HEK293 (cell line): ENCODE measurements around the gene CUZD1.
A peak's percentile ranks its signal among the peaks of the same experiment; 100 is the strongest.
"Not testable (repeated sequence)": the region's sequence is repeated elsewhere in the genome, so short reads cannot be mapped to it uniquely, and the experiment has no call there.

Experiments
- CTCF ChIA-PET: fragments of 350-600 bp; formaldehyde crosslinking; extraction: SDS; loops from one replicate; lab custom pipeline; 2021; ENCODE audit warnings: antibody characterized with exemption; lab: Yijun Ruan, JAX
- POLR2A ChIA-PET: fragments of 300-600 bp; formaldehyde crosslinking; extraction: SDS; loops from one replicate; lab custom pipeline; 2020; ENCODE audit warnings: antibody characterized with exemption, inconsistent platforms; lab: Yijun Ruan, JAX
- H3K27ac ChIP-seq: fragments of 200-500 bp; sonication (Bioruptor generic); 2 replicates; pipeline ENCODE4 v1.5.1; 2014; ENCODE audit warnings: low read depth, low read length, control low read depth, inconsistent platforms; ENCODE audit errors: extremely low read depth
- H3K36me3 ChIP-seq, 2 experiments: fragments of 200-500 bp in 1 of 2; sonication (Bioruptor generic) in 1 of 2; 1 replicate in 1 of 2; 2 replicates in 1 of 2; pipeline ENCODE4 v1.5.1; 2014 to 2017; ENCODE audit warnings: inconsistent platforms in 2 of 2, low read length in 2 of 2; ENCODE audit not compliant: control insufficient read depth in 2 of 2, insufficient read depth in 1 of 2
- H3K4me1 ChIP-seq: fragments of 200-500 bp; sonication (Bioruptor generic); 2 replicates; pipeline ENCODE4 v1.5.1; 2014; ENCODE audit warnings: mild to moderate bottlenecking, low read length, inconsistent platforms; ENCODE audit not compliant: control insufficient read depth, insufficient read depth
- H3K4me3 ChIP-seq: 2 replicates; pipeline ENCODE4 v1.5.1; 2011; ENCODE audit warnings: low read depth, mild to moderate bottlenecking, control low read depth, low read length, moderate library complexity
- H3K9me3 ChIP-seq: fragments of 200-500 bp; sonication (Bioruptor generic); 2 replicates; pipeline ENCODE4 v1.5.1; 2014; ENCODE audit warnings: low read depth, low read length, inconsistent platforms; ENCODE audit not compliant: control insufficient read depth, insufficient read depth
- BCL11B ChIP-seq: fragments of 450-650 bp; formaldehyde crosslinking; IDR thresholded peaks from 2 replicates; pipeline ENCODE4 v1.5.1; 2016; ENCODE audit warnings: low read depth, missing biosample characterization, missing genetic modification characterization
- EGR2 ChIP-seq: fragments of 450-650 bp; formaldehyde crosslinking; IDR thresholded peaks from 2 replicates; pipeline ENCODE4 v1.5.1; 2016; ENCODE audit warnings: low read depth, missing biosample characterization, missing genetic modification characterization
- GFI1B ChIP-seq: fragments of 450-650 bp; formaldehyde crosslinking; IDR thresholded peaks from 2 replicates; pipeline ENCODE4 v1.5.1; 2016; ENCODE audit warnings: missing biosample characterization, missing genetic modification characterization
- GLIS1 ChIP-seq: fragments of 450-650 bp; formaldehyde crosslinking; IDR thresholded peaks from 2 replicates; pipeline ENCODE4 v1.5.1; 2016; ENCODE audit warnings: missing biosample characterization, missing genetic modification characterization
- HOXA7 ChIP-seq: sonication (generic); formaldehyde crosslinking; IDR thresholded peaks from 2 replicates; pipeline ENCODE4 v1.8.1; 2022; ENCODE audit warnings: missing genetic modification reagents, borderline replicate concordance
- SP7 ChIP-seq: fragments of 450-650 bp; formaldehyde crosslinking; IDR thresholded peaks from 2 replicates; pipeline ENCODE4 v1.5.1; 2016; ENCODE audit warnings: missing biosample characterization, missing genetic modification characterization
- YY2 ChIP-seq: fragments of 450-650 bp; formaldehyde crosslinking; IDR thresholded peaks from 2 replicates; pipeline ENCODE4 v1.5.1; 2016; ENCODE audit warnings: missing biosample characterization, missing genetic modification characterization
- ZFHX2 ChIP-seq: fragments of 450-650 bp; formaldehyde crosslinking; conservative IDR thresholded peaks from 2 replicates; pipeline ENCODE4 v1.5.1; 2016; ENCODE audit warnings: missing biosample characterization, missing genetic modification characterization
- ZFP37 ChIP-seq: fragments of 450-650 bp; formaldehyde crosslinking; IDR thresholded peaks from 2 replicates; pipeline ENCODE4 v1.5.1; 2016; ENCODE audit warnings: missing biosample characterization, missing genetic modification characterization
- ZIC2 ChIP-seq: fragments of 450-650 bp; formaldehyde crosslinking; IDR thresholded peaks from 2 replicates; pipeline ENCODE4 v1.5.1; 2016; ENCODE audit warnings: missing biosample characterization, missing genetic modification characterization
- ZNF146 ChIP-seq: fragments of 450-650 bp; formaldehyde crosslinking; IDR thresholded peaks from 2 replicates; pipeline ENCODE4 v1.5.1; 2016; ENCODE audit warnings: missing biosample characterization, missing genetic modification characterization
- ZNF157 ChIP-seq: fragments of 450-650 bp; formaldehyde crosslinking; IDR thresholded peaks from 2 replicates; pipeline ENCODE4 v1.5.1; 2016; ENCODE audit warnings: missing biosample characterization, missing genetic modification characterization
- ZNF169 ChIP-seq: fragments of 450-650 bp; formaldehyde crosslinking; IDR thresholded peaks from 2 replicates; pipeline ENCODE4 v1.5.1; 2016; ENCODE audit warnings: missing biosample characterization, missing genetic modification characterization
- ZNF175 ChIP-seq: fragments of 450-650 bp; formaldehyde crosslinking; IDR thresholded peaks from 2 replicates; pipeline ENCODE4 v1.5.1; 2016; ENCODE audit warnings: missing biosample characterization, missing genetic modification characterization
- ZNF239 ChIP-seq: fragments of 450-650 bp; formaldehyde crosslinking; IDR thresholded peaks from 2 replicates; pipeline ENCODE4 v1.5.1; 2016; ENCODE audit warnings: missing biosample characterization, missing genetic modification characterization
- ZNF266 ChIP-seq: fragments of 450-650 bp; formaldehyde crosslinking; IDR thresholded peaks from 2 replicates; pipeline ENCODE4 v1.5.1; 2016; ENCODE audit warnings: missing biosample characterization, missing genetic modification characterization, low read depth
- ZNF335 ChIP-seq: fragments of 450-650 bp; formaldehyde crosslinking; conservative IDR thresholded peaks from 2 replicates; pipeline ENCODE4 v1.5.1; 2016; ENCODE audit warnings: missing biosample characterization, missing genetic modification characterization
- ZNF571 ChIP-seq: fragments of 450-650 bp; formaldehyde crosslinking; IDR thresholded peaks from 2 replicates; pipeline ENCODE4 v1.5.0; 2017; ENCODE audit warnings: missing biosample characterization, missing genetic modification characterization
- ZNF580 ChIP-seq: fragments of 450-650 bp; formaldehyde crosslinking; IDR thresholded peaks from 2 replicates; pipeline ENCODE4 v1.5.1; 2016; ENCODE audit warnings: missing biosample characterization, missing genetic modification characterization
- ZNF777 ChIP-seq: fragments of 450-650 bp; formaldehyde crosslinking; IDR thresholded peaks from 2 replicates; pipeline ENCODE4 v1.5.1; 2017; ENCODE audit warnings: missing biosample characterization, missing genetic modification characterization, borderline replicate concordance
- ZSCAN23 ChIP-seq: fragments of 450-650 bp; formaldehyde crosslinking; IDR thresholded peaks from 2 replicates; pipeline ENCODE4 v1.5.1; 2016; ENCODE audit warnings: missing biosample characterization, missing genetic modification characterization
- ZSCAN5A ChIP-seq: fragments of 450-650 bp; formaldehyde crosslinking; IDR thresholded peaks from 2 replicates; pipeline ENCODE4 v1.5.1; 2016; ENCODE audit warnings: missing biosample characterization, missing genetic modification characterization

The CUZD1 gene

DNA sequence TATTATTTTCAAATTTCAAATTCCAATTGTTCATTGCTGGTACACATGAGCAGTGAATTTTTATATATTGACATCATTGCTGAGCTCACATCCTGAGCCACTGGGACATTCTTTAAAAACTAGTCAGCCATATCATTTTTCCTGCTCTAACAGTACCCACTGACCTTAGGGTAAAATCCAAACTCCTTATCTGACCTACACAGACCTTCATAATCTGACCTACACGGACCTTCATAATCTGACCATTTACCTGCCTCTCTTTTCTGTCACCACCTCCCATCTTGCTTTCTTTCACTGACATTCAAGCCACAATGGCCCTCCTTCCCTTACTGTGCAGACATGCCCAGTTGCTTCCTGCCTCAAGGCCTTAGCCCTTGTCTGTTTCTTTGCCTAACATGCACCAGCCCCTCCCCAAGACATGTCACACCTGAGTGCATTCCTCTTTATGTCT, 16.1 kb upstream of the CUZD1 start (continued):
- TF ChIP-seq ZSCAN5A (tag by site-specific recombination) (no peak), YY2 (tag by site-specific recombination) (no peak)
- TF ChIP-seq, all 188 proteins: peak for 13

- H3K36me3 ChIP-seq: peaks cover 0 to 20% of the 10 kb centered on the region in 2 experiments; a peak in 1 of 3 replicates
- H3K4me1 ChIP-seq: no peaks in the 10 kb centered on the region
- H3K9me3 ChIP-seq: no peaks in the 10 kb centered on the region
- H3K4me3 ChIP-seq: no peak overlapping the region
- TF ChIP-seq ZFP37 (tag by site-specific recombination): no peak
- TF ChIP-seq ZNF169 (tag by site-specific recombination): no peak
- TF ChIP-seq ZNF157: no peak
- no peak for TF ChIP-seq SP7
- no peak for TF ChIP-seq GFI1B (tag by site-specific recombination)
- no peak for TF ChIP-seq ZNF175 (tag by site-specific recombination)
- TF ChIP-seq ZSCAN23 (tag by site-specific recombination): no peak
- no peak for TF ChIP-seq ZIC2 (tag by site-specific recombination)
- no peak for TF ChIP-seq ZNF335
- TF ChIP-seq ZNF777 (tag by site-specific recombination): no peak
- no peak for TF ChIP-seq HOXA7 (CRISPR knock-in tag)
- no peak for TF ChIP-seq ZNF266 (tag by site-specific recombination)
- TF ChIP-seq BCL11B (tag by site-specific recombination): no peak
- TF ChIP-seq GLIS1 (tag by site-specific recombination): no peak
- no peak for TF ChIP-seq ZNF571 (tag by site-specific recombination)
- no peak for TF ChIP-seq ZNF239 (tag by site-specific recombination)
- TF ChIP-seq, all 188 proteins: peak for 0
- POLR2A ChIA-PET: no interaction called here
- CTCF ChIA-PET: no interaction called here
- no peak overlapping the region for H3K27ac ChIP-seq
Observed at GRCh38 chr10:122859527-122859926, 13.9 kb upstream of the CUZD1 start.

DNA sequence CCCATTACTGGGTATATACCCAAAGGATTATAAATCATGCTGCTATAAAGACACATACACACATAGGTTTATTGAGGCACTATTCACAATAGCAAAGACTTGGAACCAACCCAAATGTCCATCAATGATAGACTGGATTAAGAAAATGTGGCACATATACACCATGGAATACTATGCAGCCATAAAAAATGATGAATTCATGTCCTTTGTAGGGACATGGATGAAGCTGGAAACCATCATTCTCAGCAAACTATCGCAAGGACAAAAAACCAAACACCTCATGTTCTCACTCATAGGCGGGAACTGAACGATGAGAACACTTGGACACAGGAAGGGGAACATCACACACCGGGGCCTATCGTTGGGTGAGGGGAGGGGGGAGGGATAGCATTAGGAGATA, 12.4 kb upstream of the CUZD1 start:
- H3K9me3 ChIP-seq, H3K4me1 ChIP-seq, H3K27ac ChIP-seq, CTCF ChIA-PET, POLR2A ChIA-PET, H3K4me3 ChIP-seq: not testable (repeated sequence)
- H3K36me3 ChIP-seq: peaks cover 0 to 35% of the 10 kb centered on the region in 2 experiments; a peak in 1 of 3 replicates
- TF ChIP-seq ZNF580: 0 out of 2 replicates have a peak, but pooled peaks have one; percentile 31
- peak; percentile 97 for TF ChIP-seq ZNF146 (tag by site-specific recombination)

DNA sequence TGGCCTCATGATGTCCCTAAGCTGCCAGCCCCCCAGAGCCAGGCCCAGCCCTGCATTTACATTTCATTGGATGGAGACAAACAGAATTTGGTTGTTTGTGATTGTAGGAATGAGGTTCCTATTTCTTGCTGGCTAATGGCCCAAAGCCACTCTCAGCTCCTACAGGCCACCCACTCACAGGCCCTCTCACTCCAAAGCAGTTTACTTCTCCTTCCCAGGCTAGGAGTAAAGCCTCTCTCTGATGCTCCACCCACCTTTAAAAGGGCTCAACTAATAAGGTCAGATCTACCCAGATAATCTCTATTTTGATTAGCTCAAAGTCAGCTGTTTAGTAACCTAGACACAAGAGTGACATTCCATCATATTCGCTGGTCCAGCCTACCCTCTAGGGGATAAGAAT, 11.2 kb upstream of the CUZD1 start:
- H3K4me3 ChIP-seq: no peak overlapping the region
- ChIA-PET CTCF (interaction anchor here (0.6 kb wide), 1 partner anchor 125 kb away, joined by 3 read pairs; no protein-coding TSS in a partner anchor), POLR2A (no interaction called here)
- no peaks in the 10 kb centered on the region for H3K9me3 ChIP-seq
- peak; percentile 82 for TF ChIP-seq ZFHX2
- peak; percentile 69; the same call in 1 of the 2 replicates for TF ChIP-seq EGR2 (tag by site-specific recombination)
- TF ChIP-seq ZNF239 (tag by site-specific recombination): no peak
- peaks cover 6% of the 10 kb centered on the region for H3K4me1 ChIP-seq
- H3K36me3 ChIP-seq: peaks cover 0 to 35% of the 10 kb centered on the region in 2 experiments; a peak in 1 of 3 replicates
- no peak overlapping the region for H3K27ac ChIP-seq
